HG02588 (cell line): Measurements from ENCODE around the gene DNAJC11.

Source experiments
- ATAC-seq: cut with Tn5 transposase; IDR thresholded peaks from one replicate; pipeline ENCODE4 v1.9.1; 2021; ENCODE audit warnings: mild to moderate bottlenecking, moderate library complexity; ENCODE audit not compliant: unreplicated experiment

Gene DNAJC11

GRCh38 chr1:6627031-6627430, 74.6 kb downstream of the DNAJC11 start:
- no peak for ATAC-seq

- ATAC-seq = peak; percentile 10
Observed at GRCh38 chr1:6625584-6626149, 75.9 kb downstream of the DNAJC11 start.

DNA sequence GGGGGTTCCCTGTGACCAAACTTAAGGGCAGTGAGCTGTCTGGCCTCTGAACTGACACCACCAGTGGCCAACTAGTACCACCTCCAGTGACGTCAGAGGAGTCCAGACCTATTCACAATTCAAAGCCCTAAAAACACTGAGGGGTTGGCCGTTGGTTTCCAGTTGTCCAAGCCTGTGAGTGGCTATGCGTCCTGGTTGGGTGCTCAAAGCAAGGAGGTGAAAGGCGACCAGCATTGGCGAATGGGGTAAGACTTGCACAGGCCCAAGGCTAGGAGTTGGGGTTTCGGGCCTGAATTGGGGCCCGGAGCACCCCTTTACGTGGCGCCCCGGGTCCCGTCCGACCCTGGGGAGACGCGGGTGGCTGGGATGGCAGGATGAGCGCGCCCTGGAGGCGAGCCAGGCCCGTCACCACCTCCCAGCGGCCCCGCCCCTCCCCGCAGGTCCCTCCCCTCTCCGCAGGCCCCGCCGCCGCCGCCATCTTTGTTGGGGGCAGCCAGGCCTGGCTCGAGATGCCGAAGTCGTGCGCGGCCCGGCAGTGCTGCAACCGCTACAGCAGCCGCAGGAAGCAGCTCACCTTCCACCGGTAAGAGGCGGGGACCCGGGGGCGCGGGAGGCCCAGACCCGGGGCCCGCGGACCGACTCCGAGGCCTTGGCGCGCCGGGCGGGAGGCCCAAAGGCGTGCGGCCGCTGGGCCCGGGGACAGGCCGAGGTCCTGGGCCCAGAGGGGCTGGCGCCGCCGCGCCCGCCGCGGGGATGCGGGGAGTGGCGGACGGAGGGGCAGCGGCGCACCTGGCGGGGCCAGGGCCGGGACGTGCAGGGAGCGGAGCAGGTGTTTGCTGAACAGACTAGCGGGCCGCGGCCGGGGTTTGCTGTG, 76.7 kb downstream of the DNAJC11 start, which contains the start of gene THAP3:
Gene THAP3 (plus strand): TSS at position 159 of the 874 bp plus-strand sequence. CDS start 351 bp downstream, at position 510.
- peak; percentile 70 for ATAC-seq

GRCh38 chr1:6623269-6623965, 78.2 kb downstream of the DNAJC11 start:
- no peak for ATAC-seq

GRCh38 chr1:6622396-6623152, 79.0 kb downstream of the DNAJC11 start:
- no peak for ATAC-seq

GRCh38 chr1:6621429-6622391, 79.9 kb downstream of the DNAJC11 start:
- ATAC-seq = no peak

- ATAC-seq = no peak
Observed at GRCh38 chr1:6619045-6619444, 82.6 kb downstream of the DNAJC11 start.

DNA sequence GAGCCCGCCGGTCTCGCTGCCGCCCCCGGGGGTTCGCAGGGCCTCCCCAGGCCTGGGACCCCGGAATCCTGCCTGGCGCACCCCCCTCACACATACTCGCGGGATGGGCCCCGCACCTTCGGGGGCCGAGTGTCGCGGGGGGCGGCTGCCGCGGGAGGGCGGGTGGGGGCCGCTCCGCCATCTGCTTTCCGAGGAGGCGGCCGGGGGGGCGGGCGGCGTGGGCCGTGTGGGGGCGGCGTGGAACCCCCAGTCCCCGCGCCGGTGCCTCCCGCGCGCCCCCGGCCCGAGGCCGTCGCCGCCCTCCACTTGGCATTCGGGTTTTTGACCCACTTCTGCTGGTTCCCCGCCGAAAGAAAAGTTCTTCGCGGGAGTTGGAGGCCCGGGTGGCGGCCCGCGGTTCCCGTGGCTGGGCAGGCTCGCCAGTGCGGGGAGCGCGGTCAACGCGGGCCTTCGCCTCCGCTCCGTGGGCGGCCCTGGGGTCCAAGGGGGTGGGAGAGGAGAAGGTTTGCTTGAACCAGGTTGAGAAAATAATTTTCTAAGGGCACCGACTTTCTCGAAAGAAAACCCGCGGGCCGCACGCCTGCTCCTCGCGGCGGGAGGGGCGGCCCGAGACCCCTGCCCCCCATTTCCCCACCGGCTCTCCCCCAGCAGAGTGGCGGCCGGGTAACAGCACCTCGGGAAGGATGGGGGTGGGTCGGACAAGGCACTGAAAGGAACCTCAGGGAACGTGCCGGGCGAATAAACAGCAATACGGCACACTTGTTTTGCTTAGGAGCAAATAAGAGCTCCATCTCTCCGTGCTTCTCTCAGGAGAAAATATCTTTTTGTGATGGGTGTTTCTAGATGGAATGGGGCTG, 86.5 kb downstream of the DNAJC11 start:
- no peak for ATAC-seq

DNA sequence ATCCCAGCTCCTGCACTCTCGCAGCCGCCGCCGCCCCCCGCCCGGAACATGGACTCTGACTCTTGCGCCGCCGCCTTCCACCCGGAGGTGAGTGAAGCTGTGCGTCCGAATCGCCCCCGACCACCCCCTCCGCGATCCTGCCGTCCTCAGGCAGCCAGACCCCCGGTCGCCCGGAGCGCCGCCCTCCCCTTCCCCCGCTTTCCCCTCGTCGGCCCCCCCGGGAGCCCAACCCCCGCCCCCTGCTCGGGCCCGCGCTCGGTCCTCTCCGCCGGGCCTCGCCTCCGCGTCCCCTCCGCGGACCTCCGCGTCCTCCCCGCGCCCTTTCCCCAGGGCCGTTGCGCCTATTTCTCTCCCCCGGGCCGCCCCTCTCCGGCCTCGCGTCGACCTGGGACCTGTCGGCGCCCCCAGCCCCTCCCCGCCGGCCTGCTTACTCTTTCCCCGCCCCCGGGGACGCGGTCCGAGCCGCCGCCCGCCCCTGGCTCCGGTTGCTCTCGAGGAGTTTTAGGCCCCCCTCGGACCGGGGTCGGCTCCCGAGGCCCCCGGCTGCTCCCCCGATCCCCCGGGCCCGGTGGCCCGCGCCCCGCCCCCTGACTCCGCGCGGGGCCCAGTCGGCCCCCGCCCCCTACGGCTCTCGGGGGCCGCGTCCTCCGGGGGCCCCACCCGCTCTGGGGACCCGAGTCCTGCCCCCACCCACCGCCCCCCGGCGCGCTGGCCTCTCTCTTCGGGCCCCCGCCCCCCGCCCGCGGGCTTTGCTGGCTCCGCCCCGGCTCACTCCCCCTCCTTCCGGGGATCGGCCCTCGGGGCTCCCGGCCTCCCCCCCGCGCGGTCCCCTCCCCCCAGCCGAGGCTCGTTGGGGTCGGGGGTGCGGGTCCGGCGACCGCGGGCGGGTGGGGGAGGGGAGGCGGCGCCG, 87.3 kb downstream of the DNAJC11 start:
- no peak for ATAC-seq

GRCh38 chr1:6613361-6614018, 88.1 kb downstream of the DNAJC11 start, which contains the start of gene PHF13:
Gene PHF13 (plus strand): TSS chr1:6613731. CDS start chr1:6614067, 336 bp downstream.
- ATAC-seq = peak; percentile 81

DNA sequence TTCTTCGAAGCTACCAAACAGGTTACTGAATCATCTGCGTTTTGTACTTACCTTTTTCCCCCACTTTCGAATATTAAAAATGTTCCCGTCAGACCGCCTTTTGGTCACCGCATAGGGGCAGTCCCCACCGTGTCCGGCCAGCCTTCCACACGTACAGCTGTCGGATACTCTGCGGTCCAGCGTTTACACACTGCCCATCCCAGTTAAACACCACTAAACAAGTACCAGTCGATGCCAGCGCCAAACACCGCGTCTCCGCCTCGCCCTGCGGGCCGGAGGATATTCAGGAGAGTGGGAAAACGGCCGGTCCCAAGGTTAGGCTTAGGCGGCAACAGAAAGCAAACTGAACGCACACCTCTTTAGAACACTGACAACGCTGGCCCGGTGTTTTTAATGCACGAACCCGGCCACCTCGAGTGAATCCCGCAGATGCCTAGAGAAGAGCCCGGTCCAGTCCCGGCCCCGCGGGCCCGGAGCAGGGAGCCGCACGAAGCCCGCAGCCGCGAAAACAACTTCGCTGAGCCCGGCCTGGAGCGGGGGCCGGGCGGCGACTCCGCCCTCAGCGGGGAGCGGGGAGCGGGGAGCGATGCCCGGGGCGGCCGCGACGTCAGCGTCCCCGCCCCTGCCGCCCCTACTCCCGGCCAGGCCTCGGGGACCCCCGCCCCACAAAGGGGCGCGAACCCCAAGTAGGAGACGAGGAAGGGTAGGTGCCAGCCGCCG, 88.8 kb downstream of the DNAJC11 start:
- ATAC-seq = peak; percentile 33

DNA sequence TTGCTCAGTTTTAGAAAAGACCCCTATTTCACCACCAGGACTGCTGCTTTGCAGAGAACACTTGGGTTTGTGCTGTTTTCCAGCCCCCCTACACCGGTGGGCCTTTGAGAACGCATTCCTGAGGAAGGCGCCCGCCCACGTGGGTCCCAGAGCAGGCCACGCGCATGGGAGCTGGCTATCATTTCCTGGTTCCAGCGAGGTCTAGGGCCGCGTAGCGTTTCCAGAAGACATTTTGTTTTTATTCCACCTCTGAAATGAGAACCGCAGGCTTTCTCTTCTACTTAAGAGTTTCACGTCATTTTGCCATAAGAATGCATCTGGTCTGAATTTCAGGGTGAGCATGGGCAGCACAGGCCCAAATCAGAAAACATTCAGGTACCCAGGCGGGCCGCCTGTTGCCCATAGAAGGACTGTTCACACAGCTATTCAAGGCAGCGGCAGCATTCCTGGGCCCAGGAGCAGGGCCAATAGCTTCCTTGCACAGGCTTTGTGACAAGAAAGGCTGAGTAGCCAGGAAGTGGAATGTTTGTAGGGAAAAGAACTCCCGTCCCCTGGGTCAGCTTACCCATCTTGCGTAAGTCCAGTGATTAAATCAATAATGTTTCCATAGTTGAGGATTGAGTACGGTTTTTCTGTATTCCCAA, 97.6 kb downstream of the DNAJC11 start:
- no peak for ATAC-seq

- peak; percentile 24 for ATAC-seq
Observed at GRCh38 chr1:6603238-6603914, 98.2 kb downstream of the DNAJC11 start.

GRCh38 chr1:6602669-6603237, 98.9 kb downstream of the DNAJC11 start, which contains the start of gene KLHL21:
Gene KLHL21 (minus strand): TSS chr1:6602869. CDS start chr1:6602817, 52 bp downstream.
- peak; percentile 49 for ATAC-seq
